Neuronal stem cell (in vitro differentiated cells): ENCODE measurements around the gene RNASEL.
"Not testable (repeated sequence)": the region's sequence is repeated elsewhere in the genome, so short reads cannot be mapped to it uniquely, and the experiment has no call there.

Experiments
- DNase-seq: peaks from one replicate; pipeline ENCODE4 v3.0.0-alpha.2; 2013; ENCODE audit warnings: low spot score
- H2AFZ ChIP-seq: one replicate; pipeline ENCODE4 v1.6.1; 2013; ENCODE audit warnings: mild to moderate bottlenecking, low read length, inconsistent platforms
- H2AK5ac ChIP-seq: 2 replicates; pipeline ENCODE4 v1.6.1; 2013; ENCODE audit warnings: low read depth, mild to moderate bottlenecking, inconsistent platforms, low read length, moderate library complexity, mixed read lengths
- H2BK120ac ChIP-seq: 2 replicates; pipeline ENCODE4 v1.6.1; 2013; ENCODE audit warnings: low read depth, mild to moderate bottlenecking, inconsistent platforms, low read length, moderate library complexity, mixed read lengths
- H2BK12ac ChIP-seq: one replicate; pipeline ENCODE4 v1.6.1; 2013; ENCODE audit warnings: low read length, inconsistent platforms
- H2BK15ac ChIP-seq: 2 replicates; pipeline ENCODE4 v1.6.1; 2013; ENCODE audit warnings: mild to moderate bottlenecking, low read length, inconsistent platforms, mixed read lengths
- H2BK5ac ChIP-seq: one replicate; pipeline ENCODE4 v1.6.1; 2013; ENCODE audit warnings: inconsistent platforms, mild to moderate bottlenecking, low read length, moderate library complexity
- H3K14ac ChIP-seq: one replicate; pipeline ENCODE4 v1.6.1; 2013; ENCODE audit warnings: low read length, inconsistent platforms
- H3K18ac ChIP-seq: 2 replicates; pipeline ENCODE4 v1.6.1; 2013; ENCODE audit warnings: low read length, inconsistent platforms
- H3K23ac ChIP-seq: 2 replicates; pipeline ENCODE4 v1.6.1; 2013; ENCODE audit warnings: low read depth, mild to moderate bottlenecking, mixed read lengths, low read length, inconsistent platforms; ENCODE audit not compliant: poor library complexity
- H3K27ac ChIP-seq: replicated peaks from 3 replicates; pipeline ENCODE4 v1.5.1; 2013; ENCODE audit warnings: low read length, inconsistent platforms
- H3K27me3 ChIP-seq, 3 experiments: 2 replicates each; pipeline ENCODE4 v1.6.1; 2013; ENCODE audit warnings: low read length in 3 of 3, mild to moderate bottlenecking in 2 of 3, inconsistent platforms in 1 of 3, low read depth in 1 of 3, mixed read lengths in 1 of 3, moderate library complexity in 1 of 3; ENCODE audit not compliant: control insufficient read depth in 3 of 3, insufficient read depth in 3 of 3
- H3K36me3 ChIP-seq, 2 donors: replicated peaks in 1 of 2; 2 replicates each; pipeline ENCODE4 v1.6.1; 2013; ENCODE audit warnings: low read length in 2 of 2; ENCODE audit not compliant: control insufficient read depth in 2 of 2, insufficient read depth in 2 of 2
- H3K4ac ChIP-seq: 2 replicates; pipeline ENCODE4 v1.6.1; 2013; ENCODE audit warnings: inconsistent platforms, mild to moderate bottlenecking, low read length, moderate library complexity
- H3K4me1 ChIP-seq, 2 donors: 1 replicate in 1 of 2; 2 replicates in 1 of 2; pipeline ENCODE4 v1.6.1; 2013; ENCODE audit warnings: low read length in 2 of 2, low read depth in 1 of 2; ENCODE audit not compliant: control insufficient read depth in 2 of 2, insufficient read depth in 1 of 2
- H3K4me2 ChIP-seq: one replicate; pipeline ENCODE4 v1.6.1; 2013; ENCODE audit warnings: mild to moderate bottlenecking, low read length, inconsistent platforms; ENCODE audit not compliant: insufficient read depth, poor library complexity, severe bottlenecking
- H3K4me3 ChIP-seq, 2 donors: 2 replicates each; pipeline ENCODE4 v1.5.1; 2013; ENCODE audit warnings: low read length in 2 of 2, mild to moderate bottlenecking in 2 of 2, inconsistent platforms in 1 of 2, moderate library complexity in 1 of 2
- H3K79me1 ChIP-seq: one replicate; pipeline ENCODE4 v1.6.1; 2013; ENCODE audit warnings: low read depth, mild to moderate bottlenecking, inconsistent platforms, low read length, moderate library complexity
- H3K9ac ChIP-seq: one replicate; pipeline ENCODE4 v1.6.1; 2013; ENCODE audit warnings: mild to moderate bottlenecking, low read depth, low read length, inconsistent platforms; ENCODE audit not compliant: poor library complexity
- H3K9me3 ChIP-seq, 2 donors: replicated peaks in 1 of 2; 2 replicates each; pipeline versions ENCODE3 to v1.6.1; 2013; ENCODE audit warnings: low read length in 2 of 2, mild to moderate bottlenecking in 2 of 2, inconsistent platforms in 1 of 2, low read depth in 1 of 2, mixed read lengths in 1 of 2, moderate library complexity in 1 of 2; ENCODE audit not compliant: control insufficient read depth in 2 of 2, insufficient read depth in 1 of 2
- H4K8ac ChIP-seq: one replicate; pipeline ENCODE4 v1.6.1; 2013; ENCODE audit warnings: low read depth, mild to moderate bottlenecking, inconsistent platforms, low read length, moderate library complexity
- H4K91ac ChIP-seq: one replicate; pipeline ENCODE4 v1.6.1; 2013; ENCODE audit warnings: low read length, low read depth, mild to moderate bottlenecking, inconsistent platforms; ENCODE audit not compliant: poor library complexity
- WGBS, 2 donors: extraction: QIAGEN DNeasy Blood & Tissue Kit; methylation state at CpG; one replicate each; pipeline ENCODE4 v1.1.7; 2013; ENCODE audit warnings: missing lambda C conversion rate in 2 of 2, mixed read lengths in 1 of 2; ENCODE audit not compliant: insufficient read length in 2 of 2, insufficient replicate concordance in 1 of 2; ENCODE audit errors: extremely low coverage in 2 of 2; 5-methylcytosine and 5-hydroxymethylcytosine counted together

Gene RNASEL

GRCh38 chr1:182634306-182635072 is 45.4 kb upstream of the RNASEL start:
- no peaks in the 10 kb centered on the region for H3K9me3 ChIP-seq
- no peaks in the 10 kb centered on the region for H3K27me3 ChIP-seq
- H3K14ac ChIP-seq, result no peak overlapping the region
- no peak overlapping the region for H3K4ac ChIP-seq
- H2BK120ac ChIP-seq, result no peak overlapping the region
- no peak overlapping the region for H3K27ac ChIP-seq
- no peak overlapping the region for H3K23ac ChIP-seq
- no peak overlapping the region for H3K4me2 ChIP-seq
- DNase-seq, result no peak
- H2BK5ac ChIP-seq, result no peak overlapping the region
- peaks cover 22 to 27% of the 10 kb centered on the region in 2 donors for H3K4me1 ChIP-seq
- H3K36me3 ChIP-seq, result no peaks in the 10 kb centered on the region
- H2BK12ac ChIP-seq, result no peak overlapping the region
- H3K9ac ChIP-seq, result no peak overlapping the region
- no CpG with 5 or more reads among the region's 9 CpGs for WGBS, 2 donors
- H4K91ac ChIP-seq, result no peak overlapping the region
- peak overlapping the region; percentile 53 for H2AFZ ChIP-seq
- H2AK5ac ChIP-seq, result no peak overlapping the region
- no peak overlapping the region for H4K8ac ChIP-seq
- no peak overlapping the region for H3K18ac ChIP-seq
- H3K79me1 ChIP-seq, result no peaks in the 10 kb centered on the region
- H2BK15ac ChIP-seq, result peak overlapping the region; percentile 46
- H3K4me3 ChIP-seq, result no peak overlapping the region

- DNase-seq, result no peak
- Histone ChIP-seq H3K9me3 (no peaks in the 10 kb centered on the region), H4K91ac (no peak overlapping the region), H2AK5ac (no peak overlapping the region), H2AFZ (no peak overlapping the region), H3K27me3 (no peaks in the 10 kb centered on the region), H4K8ac (no peak overlapping the region), H3K4me1 (peaks cover 25 to 30% of the 10 kb centered on the region in 2 donors), H2BK5ac (no peak overlapping the region), H3K18ac (no peak overlapping the region), H3K23ac (no peak overlapping the region), H2BK120ac (no peak overlapping the region), H2BK15ac (no peak overlapping the region), H3K4me3 (no peak overlapping the region), H3K14ac (no peak overlapping the region), H3K27ac (no peak overlapping the region), H3K36me3 (no peaks in the 10 kb centered on the region), H3K79me1 (no peaks in the 10 kb centered on the region), H3K4me2 (no peak overlapping the region), H2BK12ac (no peak overlapping the region), H3K9ac (no peak overlapping the region), H3K4ac (no peak overlapping the region)
- no CpG with 5 or more reads among the region's 11 CpGs for WGBS, 2 donors
Observed at GRCh38 chr1:182633657-182634281, 44.7 kb upstream of the RNASEL start.

- Histone ChIP-seq H3K27ac (no peak overlapping the region), H3K4me1 (peaks cover 25 to 30% of the 10 kb centered on the region in 2 donors)
Observed at GRCh38 chr1:182633031-182633430, 44.0 kb upstream of the RNASEL start.

GRCh38 chr1:182632441-182632857 is 43.4 kb upstream of the RNASEL start:
- H2BK5ac ChIP-seq, H3K9ac ChIP-seq, H2BK12ac ChIP-seq, H3K27me3 ChIP-seq, H4K91ac ChIP-seq, H3K4me2 ChIP-seq, H3K36me3 ChIP-seq, H2AK5ac ChIP-seq, H3K18ac ChIP-seq, H2BK120ac ChIP-seq, H3K4me3 ChIP-seq, H2BK15ac ChIP-seq, H3K27ac ChIP-seq, H3K9me3 ChIP-seq, H3K14ac ChIP-seq, H3K23ac ChIP-seq, DNase-seq, H3K79me1 ChIP-seq, H3K4ac ChIP-seq, H4K8ac ChIP-seq, H2AFZ ChIP-seq: not testable (repeated sequence)
- no CpG with 5 or more reads among the region's 12 CpGs for WGBS, 2 donors
- H3K4me1 ChIP-seq, result peaks cover 25 to 30% of the 10 kb centered on the region in 2 donors

More at GRCh38 chr1:182633031-182633430, 44.0 kb upstream of the RNASEL start:
- Histone ChIP-seq H3K79me1 (no peaks in the 10 kb centered on the region), H3K18ac (no peak overlapping the region), H2BK12ac (no peak overlapping the region), H4K8ac (no peak overlapping the region), H3K36me3 (no peaks in the 10 kb centered on the region), H2AK5ac (no peak overlapping the region), H3K14ac (no peak overlapping the region), H2AFZ (no peak overlapping the region), H2BK5ac (no peak overlapping the region), H4K91ac (no peak overlapping the region), H2BK120ac (no peak overlapping the region), H3K9ac (no peak overlapping the region), H3K4me3 (no peak overlapping the region), H3K23ac (no peak overlapping the region), H3K4ac (no peak overlapping the region), H2BK15ac (no peak overlapping the region), H3K4me2 (no peak overlapping the region), H3K27me3 (no peaks in the 10 kb centered on the region), H3K9me3 (no peaks in the 10 kb centered on the region)
- no peak for DNase-seq
